PC-3 (cell line): ENCODE results near the gene MPC1. TPM values are rescaled to one million over a fixed set of nuclear protein-coding genes. Genes with fewer than 3 reads are reported as not detected.

Experiments
- ATAC-seq: fragments of 200-7000 bp; cut with Tn5 transposase; 2 replicates; pipeline ENCODE4 v1.9.1; 2020; ENCODE audit warnings: mild to moderate bottlenecking, moderate library complexity
- BruUV-seq: library from RNA; stranded (reverse); fragments of 400-500 nt; replicated peaks from 2 replicates; lab custom pipeline; 2021; lab: Mats Ljungman, UMichigan
- CTCF ChIA-PET: fragments of 300-600 bp; sonication (Branson Sonifier 250); formaldehyde crosslinking; loops from one replicate; lab custom pipeline; 2022; ENCODE audit warnings: antibody characterized with exemption; lab: Charles Lee
- POLR2A ChIA-PET: fragments of 300-600 bp; sonication (Branson Sonifier 250); formaldehyde crosslinking; loops from one replicate; lab custom pipeline; 2022; ENCODE audit warnings: antibody characterized with exemption; ENCODE audit not compliant: unreplicated experiment; lab: Charles Lee
- DNase-seq: peaks from one replicate; pipeline ENCODE4 v3.0.0-alpha.2; 2015
- H2AFZ ChIP-seq: fragments of 300-600 bp; sonication (generic); 2 replicates; pipeline ENCODE4 v1.6.0; 2016; ENCODE audit warnings: antibody characterized with exemption, low read length
- H3F3A ChIP-seq: fragments of 300-600 bp; sonication (generic); one replicate; pipeline ENCODE4 v1.6.0; 2017; ENCODE audit warnings: antibody characterized with exemption, low read length, control low read depth, mild to moderate bottlenecking; ENCODE audit not compliant: unreplicated experiment
- H3K27ac ChIP-seq: fragments of 300-600 bp; sonication (generic); 2 replicates; pipeline ENCODE4 v1.5.1; 2016; ENCODE audit warnings: mild to moderate bottlenecking, low read length
- H3K27me3 ChIP-seq: fragments of 300-600 bp; sonication (generic); 2 replicates; pipeline ENCODE4 v1.6.1; 2016; ENCODE audit warnings: low read length, mixed read lengths
- H3K36me3 ChIP-seq: fragments of 300-600 bp; sonication (generic); 2 replicates; pipeline ENCODE4 v1.6.1; 2016; ENCODE audit warnings: low read depth, mixed run types, low read length, mixed read lengths
- H3K4me1 ChIP-seq: fragments of 300-600 bp; sonication (generic); 2 replicates; pipeline ENCODE4 v1.5.1; 2016; ENCODE audit warnings: low read length; ENCODE audit not compliant: insufficient read depth
- H3K4me2 ChIP-seq: fragments of 300-600 bp; sonication (generic); 2 replicates; pipeline ENCODE4 v1.6.0; 2016; ENCODE audit warnings: low read length
- H3K4me3 ChIP-seq: fragments of 300-600 bp; sonication (generic); 2 replicates; pipeline ENCODE4 v1.5.1; 2016; ENCODE audit warnings: mild to moderate bottlenecking, low read length, mixed read lengths
- H3K79me2 ChIP-seq: fragments of 300-600 bp; sonication (generic); 2 replicates; pipeline ENCODE4 v1.6.1; 2017; ENCODE audit warnings: low read length, mixed read lengths
- H3K9ac ChIP-seq: fragments of 300-600 bp; sonication (generic); 2 replicates; pipeline ENCODE4 v1.6.0; 2016; ENCODE audit warnings: mild to moderate bottlenecking, low read length
- H3K9me2 ChIP-seq: fragments of 300-600 bp; sonication (generic); replicated peaks from 2 replicates; pipeline ENCODE4 v1.6.1; 2016; ENCODE audit warnings: mixed run types, low read length, mixed read lengths
- H3K9me3 ChIP-seq: fragments of 300-600 bp; sonication (generic); 2 replicates; pipeline ENCODE4 v1.6.1; 2016; ENCODE audit warnings: low read length, mixed read lengths
- H4K20me1 ChIP-seq: fragments of 300-600 bp; sonication (generic); 2 replicates; pipeline ENCODE4 v1.6.1; 2016; ENCODE audit warnings: low read length, mixed read lengths
- CTCF ChIP-seq: fragments of 300-600 bp; sonication (generic); conservative IDR thresholded peaks from 2 replicates; pipeline ENCODE4 v1.5.1; 2017; ENCODE audit warnings: antibody characterized with exemption, low read depth, mild to moderate bottlenecking, low read length
- EZH2 ChIP-seq: fragments of 300-600 bp; sonication (generic); IDR thresholded peaks from one replicate; pipeline ENCODE4 v1.6.1; 2017; ENCODE audit warnings: antibody characterized with exemption, mild to moderate bottlenecking, low read length; ENCODE audit not compliant: unreplicated experiment
- EZH2phosphoT487 ChIP-seq: fragments of 300-600 bp; sonication (generic); IDR thresholded peaks from 2 replicates; pipeline ENCODE4 v1.6.1; 2018; ENCODE audit warnings: mild to moderate bottlenecking, antibody characterized with exemption, low read length, borderline replicate concordance
- intact Hi-C: fragments of 100-400 bp; cut with micrococcal nuclease; formaldehyde crosslinking; loops from 2 replicates; pipeline ENCODE4 v1.9.0; 2023
- total RNA-seq: library from RNA; depleted of rRNA; stranded (reverse); fragments of >200 nt; gene quantifications from 2 replicates; pipeline ENCODE4 v1.2.3, GENCODE V29; 2014

The MPC1 gene
- total RNA-seq, 1 experiment from 2014 or later = 26.7 TPM

GRCh38 chr6:166422201-166422940 lies 39.6 kb upstream of the MPC1 start:
- Histone ChIP-seq H3K36me3 (no peaks in the 10 kb centered on the region), H3F3A (no peaks in the 10 kb centered on the region), H3K27ac (no peak overlapping the region), H3K9me3 (no peaks in the 10 kb centered on the region), H3K79me2 (no peaks in the 10 kb centered on the region), H3K4me3 (no peak overlapping the region), H3K9ac (no peak overlapping the region), H3K4me1 (peaks cover 10% of the 10 kb centered on the region; the same call in 1 of the 2 replicates), H3K27me3 (no peaks in the 10 kb centered on the region), H4K20me1 (no peaks in the 10 kb centered on the region), H2AFZ (no peak overlapping the region), H3K4me2 (no peak overlapping the region), H3K9me2 (no peaks in the 10 kb centered on the region)
- ChIA-PET CTCF (no interaction called here), POLR2A (no interaction called here)
- DNase-seq (no peak), ATAC-seq (no peak)
- intact Hi-C loops = no loop called here
- no TSS peak for BruUV-seq
- TF ChIP-seq CTCF = no peak
- TF ChIP-seq EZH2phosphoT487 = no peak
- TF ChIP-seq EZH2 = no peak

- Histone ChIP-seq H3K9me2 (no peaks in the 10 kb centered on the region), H3K4me2 (no peak overlapping the region), H4K20me1 (no peaks in the 10 kb centered on the region), H3K4me3 (no peak overlapping the region), H3F3A (no peaks in the 10 kb centered on the region), H3K9me3 (no peaks in the 10 kb centered on the region), H3K79me2 (no peaks in the 10 kb centered on the region), H3K9ac (no peak overlapping the region), H3K27me3 (no peaks in the 10 kb centered on the region), H2AFZ (no peak overlapping the region), H3K27ac (no peak overlapping the region), H3K4me1 (peaks cover 10% of the 10 kb centered on the region; the same call in 1 of the 2 replicates), H3K36me3 (no peaks in the 10 kb centered on the region)
- intact Hi-C loops = no loop called here
- ChIA-PET POLR2A (no interaction called here), CTCF (no interaction called here)
- TF ChIP-seq CTCF = peak; percentile 43; the same call in 1 of the 2 replicates
- no peak for TF ChIP-seq EZH2
- ATAC-seq = peak; percentile 78
- BruUV-seq = no TSS peak
- peak; percentile 55 for DNase-seq
These were observed 37.6 kb upstream of the MPC1 start for GRCh38 chr6:166420351-166420750.

GRCh38 chr6:166419717-166420116 lies 37.0 kb upstream of the MPC1 start:
- DNase-seq (no peak), ATAC-seq (no peak)
- ChIA-PET POLR2A (no interaction called here), CTCF (no interaction called here)
- H4K20me1 ChIP-seq = no peaks in the 10 kb centered on the region
- no peaks in the 10 kb centered on the region for H3K9me3 ChIP-seq
- no TSS peak for BruUV-seq
- no peaks in the 10 kb centered on the region for H3K27me3 ChIP-seq
- no peak overlapping the region for H3K9ac ChIP-seq
- H3K4me2 ChIP-seq = no peak overlapping the region
- peaks cover 10% of the 10 kb centered on the region; the same call in 1 of the 2 replicates for H3K4me1 ChIP-seq
- H3K27ac ChIP-seq = no peak overlapping the region
- no peaks in the 10 kb centered on the region for H3K36me3 ChIP-seq
- H3K79me2 ChIP-seq = no peaks in the 10 kb centered on the region
- no peak overlapping the region for H2AFZ ChIP-seq
- intact Hi-C loops = no loop called here
- no peak overlapping the region for H3K4me3 ChIP-seq
- H3F3A ChIP-seq = no peaks in the 10 kb centered on the region
- TF ChIP-seq EZH2 (no peak), CTCF (no peak), EZH2phosphoT487 (no peak)
- no peaks in the 10 kb centered on the region for H3K9me2 ChIP-seq
